Hepatocyte (in vitro differentiated cells): Measurements from ENCODE around the gene CHKA.

Experiments
- CTCF ChIP-seq: fragments of 200-600 bp; sonication (generic); IDR thresholded peaks from 2 replicates; pipeline ENCODE4 v1.5.1; 2016; ENCODE audit warnings: antibody characterized with exemption, mild to moderate bottlenecking; ENCODE audit not compliant: poor library complexity
- EZH2phosphoT487 ChIP-seq: fragments of 200-600 bp; sonication (generic); IDR thresholded peaks from one replicate; pipeline ENCODE4 v1.6.1; 2018; ENCODE audit warnings: antibody characterized with exemption, mild to moderate bottlenecking, low read depth, moderate library complexity; ENCODE audit not compliant: unreplicated experiment, severe bottlenecking

- no peak for TF ChIP-seq CTCF
- TF ChIP-seq EZH2phosphoT487: no peak
Measured at GRCh38 chr11:68148879-68149278, 27.7 kb upstream of the CHKA start.
